Testis (tissue), 3 donors: ENCODE measurements around the gene PLA2G4A. TPM values are rescaled to one million over a fixed set of nuclear protein-coding genes. Genes with fewer than 3 reads are reported as not detected.

Source experiments
- DNase-seq: peaks from one replicate; pipeline ENCODE4 v3.0.0-alpha.2; 2019
- H3K27ac ChIP-seq, 2 donors: fragments of 200-600 bp; sonication (generic); one replicate each; pipeline ENCODE4 v1.5.1; 2019
- H3K27me3 ChIP-seq: fragments of 200-600 bp; sonication (generic); one replicate; pipeline ENCODE4 v1.5.1; 2019
- H3K36me3 ChIP-seq: fragments of 200-600 bp; sonication (generic); one replicate; pipeline ENCODE4 v1.5.1; 2017; ENCODE audit warnings: low read depth; ENCODE audit errors: missing control alignments
- H3K4me1 ChIP-seq: fragments of 200-600 bp; sonication (generic); one replicate; pipeline ENCODE4 v1.5.1; 2019
- H3K4me3 ChIP-seq, 2 donors: fragments of 200-600 bp; sonication (generic); one replicate each; pipeline ENCODE4 v1.5.1; 2017 to 2019
- H3K9me3 ChIP-seq: fragments of 200-600 bp; sonication (generic); one replicate; pipeline ENCODE4 v1.5.1; 2017
- CTCF ChIP-seq, 3 experiments: fragments of 450-650 bp in 2 of 3; fragments of 200-600 bp in 1 of 3; sonication (generic) in 1 of 3; IDR thresholded peaks; one replicate each; pipeline ENCODE4 v1.5.1; 2016 to 2019; ENCODE audit warnings: antibody characterized with exemption in 3 of 3, mild to moderate bottlenecking in 2 of 3, moderate library complexity in 1 of 3
- POLR2A ChIP-seq: fragments of 450-650 bp; IDR thresholded peaks from one replicate; pipeline ENCODE4 v1.6.1; 2017; ENCODE audit warnings: antibody characterized with exemption, mild to moderate bottlenecking, moderate library complexity
- WGBS, 2 donors: methylation state at CpG; one replicate each; pipeline ENCODE4 v1.1.5; 2018; 5-methylcytosine and 5-hydroxymethylcytosine counted together
- intact Hi-C: fragments of 100-400 bp; cut with DNase I; formaldehyde crosslinking; loops from one replicate; pipeline ENCODE4 v1.15.1; 2023; ENCODE audit warnings: low total_unique reads
- polyA plus RNA-seq: library from polyadenylated mRNA; stranded (reverse); fragments of 350-450 nt; fragmentation: Illumina TruSeq; extraction: RNeasy Lipid Tissue Mini Kit (QIAGEN cat#74804); gene quantifications from one replicate; pipeline ENCODE4 v1.2.3, GENCODE V29; 2014; ENCODE audit warnings: low read depth, low replicate concordance; ENCODE audit not compliant: insufficient read depth
- total RNA-seq, 2 donors: library from RNA; depleted of rRNA; stranded (reverse); fragments of >200 nt; gene quantifications; one replicate each; pipeline ENCODE4 v1.2.3, GENCODE V29; 2016

PLA2G4A gene
- total and polyA plus RNA-seq, 3 donors from 2014 or later: 4.9 to 6.4 (median 6.4) TPM

GRCh38 chr1:186894415-186894814, 65.7 kb downstream of the PLA2G4A start:
- Histone ChIP-seq H3K36me3 (no peaks in the 10 kb centered on the region), H3K27me3 (no peaks in the 10 kb centered on the region), H3K4me3 (no peak overlapping the region), H3K9me3 (no peaks in the 10 kb centered on the region), H3K27ac (peak overlapping the region in 1 of 2 donors; percentile 39), H3K4me1 (no peaks in the 10 kb centered on the region)
- no peak for TF ChIP-seq POLR2A
- TF ChIP-seq CTCF (IDR thresholded peaks at IDR 0.05): no peak
- intact Hi-C loops: no loop called here
- DNase-seq: no peak

- Histone ChIP-seq H3K36me3 (no peaks in the 10 kb centered on the region), H3K27ac (peak overlapping the region in 1 of 2 donors; percentile 25), H3K9me3 (no peaks in the 10 kb centered on the region), H3K4me1 (no peaks in the 10 kb centered on the region), H3K4me3 (no peak overlapping the region), H3K27me3 (no peaks in the 10 kb centered on the region)
- intact Hi-C loops: no loop called here
- WGBS, 2 donors: 87 to 91% methylated on average over 1 of the region's 1 CpG
- TF ChIP-seq POLR2A: no peak
- TF ChIP-seq CTCF (IDR thresholded peaks at IDR 0.05): no peak
- DNase-seq: no peak
Observed at GRCh38 chr1:186896211-186896610, 67.5 kb downstream of the PLA2G4A start.

GRCh38 chr1:186897008-186897407, 68.3 kb downstream of the PLA2G4A start:
- Histone ChIP-seq H3K9me3 (no peaks in the 10 kb centered on the region), H3K4me3 (no peak overlapping the region), H3K27ac (no peak overlapping the region), H3K27me3 (no peaks in the 10 kb centered on the region), H3K4me1 (no peaks in the 10 kb centered on the region), H3K36me3 (no peaks in the 10 kb centered on the region)
- 64 to 68% methylated on average over 3 of the region's 3 CpGs for WGBS, 2 donors
- DNase-seq: no peak
- no peak for TF ChIP-seq POLR2A
- no peak for TF ChIP-seq CTCF (IDR thresholded peaks at IDR 0.05)
- intact Hi-C loops: no loop called here

GRCh38 chr1:186899577-186899976, 70.8 kb downstream of the PLA2G4A start:
- TF ChIP-seq CTCF (IDR thresholded peaks at IDR 0.05) (no peak), POLR2A (no peak)

GRCh38 chr1:186899977-186900376, 71.2 kb downstream of the PLA2G4A start:
- no peak for DNase-seq
- H3K9me3 ChIP-seq: no peaks in the 10 kb centered on the region
- H3K27me3 ChIP-seq: no peaks in the 10 kb centered on the region
- TF ChIP-seq CTCF (IDR thresholded peaks at IDR 0.05) (no peak), POLR2A (no peak)
- intact Hi-C loops: no loop called here
- H3K36me3 ChIP-seq: no peaks in the 10 kb centered on the region
- no peaks in the 10 kb centered on the region for H3K4me1 ChIP-seq
- H3K27ac ChIP-seq: no peak overlapping the region
- H3K4me3 ChIP-seq: no peak overlapping the region
- WGBS, 2 donors: 91% methylated on average over 2 of the region's 2 CpGs

More at GRCh38 chr1:186899577-186899976, 70.8 kb downstream of the PLA2G4A start:
- Histone ChIP-seq H3K4me1 (no peaks in the 10 kb centered on the region), H3K27me3 (no peaks in the 10 kb centered on the region), H3K9me3 (no peaks in the 10 kb centered on the region), H3K27ac (no peak overlapping the region), H3K4me3 (no peak overlapping the region), H3K36me3 (no peaks in the 10 kb centered on the region)
- intact Hi-C loops: no loop called here
- 93 to 96% methylated on average over 3 of the region's 3 CpGs for WGBS, 2 donors
- no peak for DNase-seq
